ENCODE results near the gene CTXN3. TPM values are rescaled to one million over a fixed set of nuclear protein-coding genes. Genes with fewer than 3 reads are reported as not detected.

Gene CTXN3
- not detected for polyA plus RNA-seq (2013)

DNA sequence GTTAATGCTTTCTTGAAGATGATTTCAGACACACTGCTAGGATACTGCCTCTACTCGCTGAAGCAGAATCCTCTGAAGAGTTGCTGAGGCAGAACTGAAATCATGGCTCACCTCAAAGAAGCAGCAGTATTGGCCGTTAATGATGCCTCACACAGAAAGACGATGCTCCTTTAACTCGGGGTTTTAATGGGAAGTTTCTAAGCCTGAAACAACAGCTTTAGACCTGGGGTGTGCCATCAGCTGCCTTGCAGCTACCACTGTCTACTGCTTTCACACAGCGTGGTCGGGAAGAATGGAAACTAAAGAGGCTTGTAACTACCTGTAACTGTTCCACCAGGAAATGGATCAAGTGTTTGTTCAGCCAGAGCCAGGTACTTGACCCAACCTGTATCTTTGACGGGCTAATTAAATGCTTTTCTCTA, at the start of gene CTXN3:
Gene CTXN3 (plus strand): TSS at position 65 of the 422 bp plus-strand sequence. CDS start 8,440 bp downstream, outside the sequence.
- Histone ChIP-seq H3K36me3 (ENCODE audit: control insufficient read depth in 4 of 4, insufficient read depth in 4 of 4, low read length in 3 of 4) (no peaks in the 10 kb centered on the region), H3K27me3 (replicated peaks in 2 of 5; ENCODE audit: control insufficient read depth in 4 of 5, insufficient read depth in 5 of 5, low read length in 4 of 5) (no peaks in the 10 kb centered on the region), H3K4me1 (ENCODE audit: control extremely low read depth in 1 of 4, control insufficient read depth in 4 of 4, insufficient read depth in 4 of 4, low read length in 3 of 4) (peaks cover 0 to 11% (median 4%) of the 10 kb centered on the region in 4 experiments), H3K4me3 (ENCODE audit: control insufficient read depth in 1 of 7, extremely low read depth in 1 of 7, insufficient read depth in 4 of 7, low read depth in 2 of 7, low read length in 6 of 7) (peak within 1 kb of the TSS in 2 of 7 experiments; percentile 8 to 11), H3K27ac (ENCODE audit: insufficient read depth in 1 of 2, low read depth in 1 of 2, low read length in 2 of 2, poor library complexity in 1 of 2, severe bottlenecking in 2 of 2) (no peak within 1 kb of the TSS), H3K9me3 (ENCODE audit: control extremely low read depth in 1 of 5, control insufficient read depth in 4 of 5, insufficient read depth in 2 of 5, low read depth in 1 of 5, low read length in 4 of 5) (no peaks in the 10 kb centered on the region)
- no peak for DNase-seq
- 97% methylated on average over 7 of the region's 7 CpGs for WGBS (ENCODE audit: insufficient coverage)
- ChIA-PET POLR2A (no interaction called here), CTCF (interaction anchor here (1.3 to 1.6 kb wide), 2 partner anchors 11 to 18 kb away, joined by 3 to 4 read pairs; no protein-coding TSS in a partner anchor)

DNA sequence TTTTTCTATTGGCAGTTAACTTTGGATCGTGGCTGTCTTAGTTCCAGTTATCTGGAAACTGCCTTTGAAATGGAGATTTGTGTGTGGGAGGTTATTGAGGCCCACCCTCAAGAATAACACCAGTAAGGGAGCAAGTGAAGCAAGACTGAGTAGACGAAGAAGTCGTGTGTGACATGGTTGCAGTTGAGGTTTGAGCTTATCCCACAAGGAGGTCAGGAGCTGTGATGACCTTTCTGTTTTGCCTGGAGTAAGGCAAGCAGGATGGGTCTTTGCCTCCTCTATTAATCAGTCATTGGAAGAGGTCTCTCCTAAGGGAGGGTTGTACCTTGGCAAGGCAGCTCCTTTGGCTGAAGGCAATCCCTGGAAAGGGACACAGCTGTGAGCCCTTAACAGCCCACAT, 49.6 kb upstream of the CTXN3 start:
- POLR2A ChIA-PET, result no interaction called here
- 97% methylated on average over 3 of the region's 3 CpGs for WGBS (ENCODE audit: insufficient coverage)
- H3K27me3 ChIP-seq (replicated peaks in 2 of 5; ENCODE audit: control insufficient read depth in 4 of 5, insufficient read depth in 5 of 5, low read length in 4 of 5), result no peaks in the 10 kb centered on the region
- peaks cover 0 to 21% (median 10%) of the 10 kb centered on the region in 4 experiments for H3K4me1 ChIP-seq (ENCODE audit: control extremely low read depth in 1 of 4, control insufficient read depth in 4 of 4, insufficient read depth in 4 of 4, low read length in 3 of 4)
- no peak overlapping the region for H3K27ac ChIP-seq (ENCODE audit: insufficient read depth in 1 of 2, low read depth in 1 of 2, low read length in 2 of 2, poor library complexity in 1 of 2, severe bottlenecking in 2 of 2)
- DNase-seq, result no peak
- CTCF ChIA-PET, result interaction anchor here (1.0 to 1.9 kb wide), 3 partner anchors 9 to 32 kb away, joined by 3 to 4 read pairs (median 4); no protein-coding TSS in a partner anchor
- no peaks in the 10 kb centered on the region for H3K9me3 ChIP-seq (ENCODE audit: control extremely low read depth in 1 of 5, control insufficient read depth in 4 of 5, insufficient read depth in 2 of 5, low read depth in 1 of 5, low read length in 4 of 5)
- H3K36me3 ChIP-seq (ENCODE audit: control insufficient read depth in 4 of 4, insufficient read depth in 4 of 4, low read length in 3 of 4), result no peaks in the 10 kb centered on the region
- no peak overlapping the region for H3K4me3 ChIP-seq (ENCODE audit: control insufficient read depth in 1 of 7, extremely low read depth in 1 of 7, insufficient read depth in 4 of 7, low read depth in 2 of 7, low read length in 6 of 7)

DNA sequence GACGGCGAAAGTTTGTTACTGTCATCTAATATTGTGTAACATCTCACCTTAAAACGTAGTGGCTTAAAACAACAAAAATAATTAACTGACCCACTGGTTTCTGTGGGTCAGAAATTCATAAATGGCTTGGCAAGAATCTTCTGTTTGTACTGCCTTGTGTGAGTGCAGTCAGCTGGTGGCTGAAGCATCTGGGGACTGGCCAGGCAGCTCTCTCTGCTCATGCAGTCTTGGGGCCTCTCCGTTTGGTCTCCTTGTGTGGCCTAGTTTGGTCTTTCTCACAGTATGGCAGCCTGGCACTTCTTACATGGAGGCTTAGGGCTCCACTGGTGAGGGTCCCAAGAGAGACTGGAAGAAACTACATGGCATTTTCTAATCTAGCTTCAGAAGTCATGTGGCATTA, 49.0 kb upstream of the CTXN3 start:
- whole genome bisulfite sequencing (ENCODE audit: insufficient coverage), result 100% methylated on average over 4 of the region's 4 CpGs
- H3K27me3 ChIP-seq (replicated peaks in 2 of 5; ENCODE audit: control insufficient read depth in 4 of 5, insufficient read depth in 5 of 5, low read length in 4 of 5), result no peaks in the 10 kb centered on the region
- CTCF ChIA-PET, result interaction anchor here (0.9 to 1.9 kb wide), 3 partner anchors 17 to 63 kb away, joined by 3 to 4 read pairs (median 4); no protein-coding TSS in a partner anchor

DNA sequence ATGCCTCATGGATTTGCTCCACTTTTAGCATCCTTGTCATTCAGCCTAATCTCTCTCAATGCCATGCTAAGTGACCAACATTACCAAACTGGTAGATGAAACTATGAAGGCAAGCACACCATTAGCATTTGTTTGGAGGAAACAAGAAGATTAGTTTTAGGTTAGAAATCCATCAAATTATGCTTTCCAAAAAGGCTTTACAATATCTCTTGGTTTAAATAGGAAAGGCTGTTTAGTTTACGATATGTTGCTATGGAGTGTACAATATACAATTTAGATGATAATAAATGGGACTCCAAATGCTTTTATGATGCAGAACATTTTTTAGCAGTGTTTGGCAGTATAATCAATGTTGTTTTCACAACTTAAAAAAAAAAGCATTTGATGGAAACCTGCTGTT, 47.8 kb upstream of the CTXN3 start:
- POLR2A ChIA-PET, result interaction anchor here (0.7 kb wide), 1 partner anchor 527 kb away, joined by 3 read pairs; no protein-coding TSS in a partner anchor
- Histone ChIP-seq H3K27ac (ENCODE audit: insufficient read depth in 1 of 2, low read depth in 1 of 2, low read length in 2 of 2, poor library complexity in 1 of 2, severe bottlenecking in 2 of 2) (no peak overlapping the region), H3K36me3 (ENCODE audit: control insufficient read depth in 4 of 4, insufficient read depth in 4 of 4, low read length in 3 of 4) (no peaks in the 10 kb centered on the region), H3K4me3 (ENCODE audit: control insufficient read depth in 1 of 7, extremely low read depth in 1 of 7, insufficient read depth in 4 of 7, low read depth in 2 of 7, low read length in 6 of 7) (no peak overlapping the region), H3K27me3 (replicated peaks in 2 of 5; ENCODE audit: control insufficient read depth in 4 of 5, insufficient read depth in 5 of 5, low read length in 4 of 5) (no peaks in the 10 kb centered on the region), H3K9me3 (ENCODE audit: control extremely low read depth in 1 of 5, control insufficient read depth in 4 of 5, insufficient read depth in 2 of 5, low read depth in 1 of 5, low read length in 4 of 5) (no peaks in the 10 kb centered on the region), H3K4me1 (ENCODE audit: control extremely low read depth in 1 of 4, control insufficient read depth in 4 of 4, insufficient read depth in 4 of 4, low read length in 3 of 4) (peaks cover 0 to 21% (median 10%) of the 10 kb centered on the region in 4 experiments)
- no peak for DNase-seq
- WGBS (ENCODE audit: insufficient coverage), result no CpG with 5 or more reads among the region's 1 CpG
- CTCF ChIA-PET, result interaction anchor here (1.9 kb wide), 1 partner anchor 18 kb away, joined by 4 read pairs; no protein-coding TSS in a partner anchor

More for the DNA sequence above, 49.0 kb upstream of the CTXN3 start:
- Histone ChIP-seq H3K4me1 (ENCODE audit: control extremely low read depth in 1 of 4, control insufficient read depth in 4 of 4, insufficient read depth in 4 of 4, low read length in 3 of 4) (peaks cover 0 to 21% (median 10%) of the 10 kb centered on the region in 4 experiments), H3K27ac (ENCODE audit: insufficient read depth in 1 of 2, low read depth in 1 of 2, low read length in 2 of 2, poor library complexity in 1 of 2, severe bottlenecking in 2 of 2) (no peak overlapping the region), H3K36me3 (ENCODE audit: control insufficient read depth in 4 of 4, insufficient read depth in 4 of 4, low read length in 3 of 4) (no peaks in the 10 kb centered on the region), H3K9me3 (ENCODE audit: control extremely low read depth in 1 of 5, control insufficient read depth in 4 of 5, insufficient read depth in 2 of 5, low read depth in 1 of 5, low read length in 4 of 5) (no peaks in the 10 kb centered on the region), H3K4me3 (ENCODE audit: control insufficient read depth in 1 of 7, extremely low read depth in 1 of 7, insufficient read depth in 4 of 7, low read depth in 2 of 7, low read length in 6 of 7) (no peak overlapping the region)
- no peak for DNase-seq
- POLR2A ChIA-PET, result no interaction called here

DNA sequence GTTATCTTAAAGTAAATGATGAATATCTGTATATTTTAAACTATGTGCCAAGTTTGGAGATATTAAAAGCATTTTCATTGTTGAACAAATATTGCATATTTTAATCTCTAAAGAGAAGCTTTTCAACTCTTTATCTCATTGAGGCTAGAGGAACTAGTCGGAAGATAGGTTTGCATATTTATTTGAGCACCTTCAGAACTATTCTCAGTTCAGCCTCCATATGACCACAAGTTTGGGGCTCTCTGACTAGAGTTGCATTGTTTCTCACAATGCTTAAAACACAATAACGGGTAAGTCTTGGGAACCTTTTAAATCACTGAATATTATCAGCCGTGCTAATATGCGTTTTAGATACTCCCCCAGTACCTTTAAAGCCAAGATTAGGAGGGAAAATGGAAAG, 47.3 kb upstream of the CTXN3 start:
- ChIA-PET CTCF (interaction anchor here (1.8 kb wide), 1 partner anchor 26 kb away, joined by 4 read pairs; no protein-coding TSS in a partner anchor), POLR2A (no interaction called here)
- Histone ChIP-seq H3K4me1 (ENCODE audit: control extremely low read depth in 1 of 4, control insufficient read depth in 4 of 4, insufficient read depth in 4 of 4, low read length in 3 of 4) (peaks cover 0 to 21% (median 10%) of the 10 kb centered on the region in 4 experiments), H3K36me3 (ENCODE audit: control insufficient read depth in 4 of 4, insufficient read depth in 4 of 4, low read length in 3 of 4) (no peaks in the 10 kb centered on the region), H3K27ac (ENCODE audit: insufficient read depth in 1 of 2, low read depth in 1 of 2, low read length in 2 of 2, poor library complexity in 1 of 2, severe bottlenecking in 2 of 2) (no peak overlapping the region), H3K4me3 (ENCODE audit: control insufficient read depth in 1 of 7, extremely low read depth in 1 of 7, insufficient read depth in 4 of 7, low read depth in 2 of 7, low read length in 6 of 7) (no peak overlapping the region), H3K27me3 (replicated peaks in 2 of 5; ENCODE audit: control insufficient read depth in 4 of 5, insufficient read depth in 5 of 5, low read length in 4 of 5) (no peaks in the 10 kb centered on the region), H3K9me3 (ENCODE audit: control extremely low read depth in 1 of 5, control insufficient read depth in 4 of 5, insufficient read depth in 2 of 5, low read depth in 1 of 5, low read length in 4 of 5) (no peaks in the 10 kb centered on the region)
- DNase-seq, result no peak
- 100% methylated on average over 1 of the region's 4 CpGs for WGBS (ENCODE audit: insufficient coverage)

DNA sequence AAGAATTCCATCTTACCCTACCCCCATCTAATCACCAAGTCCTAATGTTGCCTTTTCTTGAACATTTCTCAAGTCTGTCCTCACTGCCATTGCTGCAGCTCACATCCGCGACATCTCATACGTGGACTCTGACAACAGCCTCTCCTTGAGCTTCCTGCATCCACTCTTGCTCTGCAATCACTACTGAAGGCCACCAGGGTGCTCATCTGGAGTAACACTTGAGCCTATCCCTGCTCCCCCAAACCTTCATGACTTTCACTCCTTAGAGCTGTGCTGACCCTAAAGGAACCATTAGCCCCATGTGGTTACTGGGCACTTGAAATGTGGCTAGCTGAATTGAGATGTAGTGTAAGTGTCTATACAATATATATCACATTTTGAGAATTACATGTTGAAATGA, 46.4 kb upstream of the CTXN3 start:
- WGBS (ENCODE audit: insufficient coverage), result 100% methylated on average over 3 of the region's 3 CpGs
- DNase-seq, result peak in 2 of 3 donors; percentile 15 to 16
- Histone ChIP-seq H3K27ac (ENCODE audit: insufficient read depth in 1 of 2, low read depth in 1 of 2, low read length in 2 of 2, poor library complexity in 1 of 2, severe bottlenecking in 2 of 2) (no peak overlapping the region), H3K27me3 (replicated peaks in 2 of 5; ENCODE audit: control insufficient read depth in 4 of 5, insufficient read depth in 5 of 5, low read length in 4 of 5) (no peaks in the 10 kb centered on the region), H3K4me3 (ENCODE audit: control insufficient read depth in 1 of 7, extremely low read depth in 1 of 7, insufficient read depth in 4 of 7, low read depth in 2 of 7, low read length in 6 of 7) (no peak overlapping the region), H3K4me1 (ENCODE audit: control extremely low read depth in 1 of 4, control insufficient read depth in 4 of 4, insufficient read depth in 4 of 4, low read length in 3 of 4) (peaks cover 0 to 17% (median 10%) of the 10 kb centered on the region in 4 experiments), H3K36me3 (ENCODE audit: control insufficient read depth in 4 of 4, insufficient read depth in 4 of 4, low read length in 3 of 4) (no peaks in the 10 kb centered on the region), H3K9me3 (ENCODE audit: control extremely low read depth in 1 of 5, control insufficient read depth in 4 of 5, insufficient read depth in 2 of 5, low read depth in 1 of 5, low read length in 4 of 5) (no peaks in the 10 kb centered on the region)
- POLR2A ChIA-PET, result interaction anchor here (0.6 kb wide), 1 partner anchor 396 kb away, joined by 3 read pairs; no protein-coding TSS in a partner anchor
- CTCF ChIA-PET, result interaction anchor here (0.7 to 1.8 kb wide), 4 partner anchors 27 to 65 kb away, joined by 3 to 4 read pairs (median 3); no protein-coding TSS in a partner anchor

Measured in common myeloid progenitor, CD34-positive (primary cell).